Measurements from ENCODE around the gene HTRA3.

Gene HTRA3

GRCh38 chr4:8248091-8248490 lies 21.5 kb upstream of the HTRA3 start:
- DNase-seq (ENCODE audit: low spot score in 2 of 2) = no peak
- no peak for ATAC-seq (ENCODE audit: low read depth)
- Mint-ChIP-seq H3K27me3 (peaks cover 7% of the 10 kb centered on the region), H3K4me3 (no peak overlapping the region), H3K36me3 (no peaks in the 10 kb centered on the region), H3K9me3 (no peaks in the 10 kb centered on the region), H3K4me1 (no peaks in the 10 kb centered on the region), H3K27ac (no peak overlapping the region)

GRCh38 chr4:8250227-8250626 lies 19.3 kb upstream of the HTRA3 start:
- no peak overlapping the region for H3K27ac Mint-ChIP-seq
- H3K9me3 Mint-ChIP-seq = peaks cover 2% of the 10 kb centered on the region
- no peak for ATAC-seq (ENCODE audit: low read depth)
- no peaks in the 10 kb centered on the region for H3K36me3 Mint-ChIP-seq
- no peaks in the 10 kb centered on the region for H3K4me1 Mint-ChIP-seq
- H3K4me3 Mint-ChIP-seq = no peak overlapping the region
- H3K27me3 Mint-ChIP-seq = peaks cover 9% of the 10 kb centered on the region
- DNase-seq (ENCODE audit: low spot score in 2 of 2) = no peak

GRCh38 chr4:8250637-8251036 lies 18.9 kb upstream of the HTRA3 start:
- DNase-seq (ENCODE audit: low spot score in 2 of 2) (no peak), ATAC-seq (ENCODE audit: low read depth) (no peak)
- peaks cover 2% of the 10 kb centered on the region for H3K9me3 Mint-ChIP-seq
- H3K4me3 Mint-ChIP-seq = no peak overlapping the region
- no peak overlapping the region for H3K27ac Mint-ChIP-seq
- H3K27me3 Mint-ChIP-seq = peaks cover 9% of the 10 kb centered on the region
- H3K4me1 Mint-ChIP-seq = no peaks in the 10 kb centered on the region
- H3K36me3 Mint-ChIP-seq = no peaks in the 10 kb centered on the region

GRCh38 chr4:8251110-8251883 lies 18.3 kb upstream of the HTRA3 start:
- Mint-ChIP-seq H3K4me1 (no peaks in the 10 kb centered on the region), H3K9me3 (peaks cover 2% of the 10 kb centered on the region), H3K4me3 (no peak overlapping the region), H3K36me3 (no peaks in the 10 kb centered on the region), H3K27me3 (peaks cover 9% of the 10 kb centered on the region), H3K27ac (no peak overlapping the region)
- no peak for DNase-seq (ENCODE audit: low spot score in 2 of 2)
- ATAC-seq (ENCODE audit: low read depth) = no peak

GRCh38 chr4:8252301-8253173 lies 17.0 kb upstream of the HTRA3 start:
- Mint-ChIP-seq H3K9me3 (peaks cover 2% of the 10 kb centered on the region), H3K27me3 (peaks cover 9% of the 10 kb centered on the region), H3K36me3 (no peaks in the 10 kb centered on the region), H3K27ac (no peak overlapping the region), H3K4me3 (no peak overlapping the region), H3K4me1 (no peaks in the 10 kb centered on the region)
- DNase-seq (ENCODE audit: low spot score in 2 of 2) (no peak), ATAC-seq (ENCODE audit: low read depth) (no peak)

- Mint-ChIP-seq H3K4me3 (no peak overlapping the region), H3K27me3 (peaks cover 8% of the 10 kb centered on the region)
Measured at GRCh38 chr4:8254076-8254475, 15.5 kb upstream of the HTRA3 start.

GRCh38 chr4:8255698-8256441 lies 13.7 kb upstream of the HTRA3 start:
- Mint-ChIP-seq H3K9me3 (peaks cover 2% of the 10 kb centered on the region), H3K4me3 (no peak overlapping the region), H3K27me3 (peaks cover 9% of the 10 kb centered on the region), H3K27ac (no peak overlapping the region), H3K4me1 (no peaks in the 10 kb centered on the region), H3K36me3 (no peaks in the 10 kb centered on the region)
- ATAC-seq (ENCODE audit: low read depth) (no peak), DNase-seq (ENCODE audit: low spot score in 2 of 2) (no peak)

More at GRCh38 chr4:8254076-8254475, 15.5 kb upstream of the HTRA3 start:
- H3K4me1 Mint-ChIP-seq = no peaks in the 10 kb centered on the region
- no peak for DNase-seq (ENCODE audit: low spot score in 2 of 2)
- no peaks in the 10 kb centered on the region for H3K36me3 Mint-ChIP-seq
- no peak overlapping the region for H3K27ac Mint-ChIP-seq
- no peak for ATAC-seq (ENCODE audit: low read depth)
- H3K9me3 Mint-ChIP-seq = peaks cover 2% of the 10 kb centered on the region

- H3K27ac Mint-ChIP-seq = no peak overlapping the region
- peaks cover 2% of the 10 kb centered on the region for H3K9me3 Mint-ChIP-seq
- H3K27me3 Mint-ChIP-seq = peaks cover 6% of the 10 kb centered on the region
- no peaks in the 10 kb centered on the region for H3K4me1 Mint-ChIP-seq
- H3K36me3 Mint-ChIP-seq = no peaks in the 10 kb centered on the region
- no peak overlapping the region for H3K4me3 Mint-ChIP-seq
- ATAC-seq (ENCODE audit: low read depth) (no peak), DNase-seq (ENCODE audit: low spot score in 2 of 2) (no peak)
Measured at GRCh38 chr4:8257854-8258253, 11.7 kb upstream of the HTRA3 start.

- no peak overlapping the region for H3K4me3 Mint-ChIP-seq
- ATAC-seq (ENCODE audit: low read depth) (no peak), DNase-seq (ENCODE audit: low spot score in 2 of 2) (no peak)
- peaks cover 11% of the 10 kb centered on the region for H3K27me3 Mint-ChIP-seq
- H3K9me3 Mint-ChIP-seq = peaks cover 2% of the 10 kb centered on the region
- peaks cover 2% of the 10 kb centered on the region for H3K4me1 Mint-ChIP-seq
- H3K36me3 Mint-ChIP-seq = no peaks in the 10 kb centered on the region
- no peak overlapping the region for H3K27ac Mint-ChIP-seq
Measured at GRCh38 chr4:8258552-8259212, 10.9 kb upstream of the HTRA3 start.

GRCh38 chr4:8259743-8260430 lies 9.7 kb upstream of the HTRA3 start:
- Mint-ChIP-seq H3K27ac (no peak overlapping the region), H3K27me3 (peaks cover 16% of the 10 kb centered on the region), H3K4me1 (peaks cover 3% of the 10 kb centered on the region), H3K4me3 (no peak overlapping the region), H3K36me3 (no peaks in the 10 kb centered on the region), H3K9me3 (no peaks in the 10 kb centered on the region)
- no peak for ATAC-seq (ENCODE audit: low read depth)
- no peak for DNase-seq (ENCODE audit: low spot score in 2 of 2)

GRCh38 chr4:8260656-8261111 lies 8.9 kb upstream of the HTRA3 start:
- Mint-ChIP-seq H3K36me3 (no peaks in the 10 kb centered on the region), H3K9me3 (no peaks in the 10 kb centered on the region), H3K4me1 (peaks cover 3% of the 10 kb centered on the region), H3K27ac (no peak overlapping the region), H3K27me3 (peaks cover 18% of the 10 kb centered on the region), H3K4me3 (no peak overlapping the region)
- no peak for ATAC-seq (ENCODE audit: low read depth)
- no peak for DNase-seq (ENCODE audit: low spot score in 2 of 2)

GRCh38 chr4:8261851-8262535 lies 7.6 kb upstream of the HTRA3 start:
- Mint-ChIP-seq H3K4me3 (no peak overlapping the region), H3K4me1 (peaks cover 3% of the 10 kb centered on the region), H3K27ac (no peak overlapping the region), H3K27me3 (peaks cover 25% of the 10 kb centered on the region), H3K36me3 (no peaks in the 10 kb centered on the region), H3K9me3 (no peaks in the 10 kb centered on the region)
- no peak for ATAC-seq (ENCODE audit: low read depth)
- DNase-seq (ENCODE audit: low spot score in 2 of 2) = no peak

All from memory B cell (primary cell).